GM10266 (cell line): ENCODE results near the gene TBPL1.

ENCODE experiments used
- DNase-seq: peaks from one replicate; pipeline ENCODE4 v3.0.0; 2012; ENCODE audit errors: extremely low spot score
- TF ChIP-seq, protein P1 (sequence below): IDR thresholded peaks from 2 replicates; pipeline ENCODE4 v1.5.1; 2012; ENCODE audit warnings: mild to moderate bottlenecking, low read depth; ENCODE audit not compliant: control insufficient read depth, insufficient read depth; ENCODE audit errors: missing control alignments

Gene TBPL1

DNA sequence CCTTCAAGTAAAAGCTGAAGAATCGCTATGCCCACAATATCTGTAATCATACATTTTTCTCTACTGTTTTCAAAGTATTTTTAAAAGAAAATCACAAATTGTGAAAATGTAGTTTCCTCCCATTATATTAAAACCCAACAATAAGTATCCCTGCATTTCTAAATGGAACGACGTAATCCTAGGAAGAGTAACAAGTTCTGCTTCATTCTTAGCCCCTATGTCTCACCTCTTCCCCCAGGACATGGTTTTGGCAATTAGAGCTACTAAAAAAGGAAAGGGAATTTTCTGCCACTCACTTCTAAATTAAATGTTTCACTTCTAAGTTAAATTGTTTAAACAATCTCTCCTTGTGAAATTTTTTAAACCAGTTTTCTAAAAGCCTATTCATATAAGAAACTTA lies 47.4 kb downstream of the TBPL1 start:
- DNase-seq = no peak
- TF ChIP-seq, protein P1, sequence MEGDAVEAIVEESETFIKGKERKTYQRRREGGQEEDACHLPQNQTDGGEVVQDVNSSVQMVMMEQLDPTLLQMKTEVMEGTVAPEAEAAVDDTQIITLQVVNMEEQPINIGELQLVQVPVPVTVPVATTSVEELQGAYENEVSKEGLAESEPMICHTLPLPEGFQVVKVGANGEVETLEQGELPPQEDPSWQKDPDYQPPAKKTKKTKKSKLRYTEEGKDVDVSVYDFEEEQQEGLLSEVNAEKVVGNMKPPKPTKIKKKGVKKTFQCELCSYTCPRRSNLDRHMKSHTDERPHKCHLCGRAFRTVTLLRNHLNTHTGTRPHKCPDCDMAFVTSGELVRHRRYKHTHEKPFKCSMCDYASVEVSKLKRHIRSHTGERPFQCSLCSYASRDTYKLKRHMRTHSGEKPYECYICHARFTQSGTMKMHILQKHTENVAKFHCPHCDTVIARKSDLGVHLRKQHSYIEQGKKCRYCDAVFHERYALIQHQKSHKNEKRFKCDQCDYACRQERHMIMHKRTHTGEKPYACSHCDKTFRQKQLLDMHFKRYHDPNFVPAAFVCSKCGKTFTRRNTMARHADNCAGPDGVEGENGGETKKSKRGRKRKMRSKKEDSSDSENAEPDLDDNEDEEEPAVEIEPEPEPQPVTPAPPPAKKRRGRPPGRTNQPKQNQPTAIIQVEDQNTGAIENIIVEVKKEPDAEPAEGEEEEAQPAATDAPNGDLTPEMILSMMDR = no peak

DNA sequence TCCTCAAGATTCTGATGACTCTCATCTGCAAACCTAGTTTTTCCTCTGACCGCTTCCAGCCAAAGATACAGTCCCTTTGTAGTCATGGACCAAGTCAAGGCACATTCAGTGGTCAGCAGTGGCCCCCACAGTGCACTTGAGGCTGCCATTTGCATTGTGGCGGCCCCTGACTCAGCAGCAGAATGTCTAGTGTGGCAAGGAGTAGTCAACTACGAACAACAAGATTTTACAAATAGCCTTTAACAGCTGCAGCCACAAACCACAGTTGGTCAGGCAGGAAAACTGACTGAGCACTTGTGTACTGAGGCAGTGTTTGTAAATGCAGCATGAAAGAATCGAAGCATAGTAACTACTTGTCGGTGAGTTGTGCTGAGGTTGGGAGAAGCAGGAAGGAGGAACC lies 49.8 kb downstream of the TBPL1 start:
- DNase-seq = no peak
- TF ChIP-seq, protein P1 = no peak

DNA sequence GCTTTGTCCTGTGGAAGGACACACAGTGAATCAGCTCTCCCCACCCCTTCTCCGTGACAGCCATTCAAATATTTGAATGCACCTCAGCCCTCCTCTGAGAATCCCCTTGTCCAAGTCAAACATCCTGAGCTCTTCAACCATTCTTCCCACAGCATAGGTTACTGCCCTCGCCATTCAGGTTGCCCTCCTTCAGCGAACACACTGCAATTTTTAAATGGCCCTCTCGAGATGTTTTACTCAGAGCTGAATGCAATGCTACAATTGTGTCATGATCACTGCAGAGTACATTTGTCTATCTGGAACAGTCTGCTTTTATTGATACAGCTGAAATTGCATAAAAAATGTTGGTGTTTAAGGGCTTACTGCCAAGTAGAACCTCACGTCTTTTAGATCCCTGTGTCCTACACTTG lies 50.5 kb downstream of the TBPL1 start:
- TF ChIP-seq, protein P1 = no peak
- no peak for DNase-seq

DNA sequence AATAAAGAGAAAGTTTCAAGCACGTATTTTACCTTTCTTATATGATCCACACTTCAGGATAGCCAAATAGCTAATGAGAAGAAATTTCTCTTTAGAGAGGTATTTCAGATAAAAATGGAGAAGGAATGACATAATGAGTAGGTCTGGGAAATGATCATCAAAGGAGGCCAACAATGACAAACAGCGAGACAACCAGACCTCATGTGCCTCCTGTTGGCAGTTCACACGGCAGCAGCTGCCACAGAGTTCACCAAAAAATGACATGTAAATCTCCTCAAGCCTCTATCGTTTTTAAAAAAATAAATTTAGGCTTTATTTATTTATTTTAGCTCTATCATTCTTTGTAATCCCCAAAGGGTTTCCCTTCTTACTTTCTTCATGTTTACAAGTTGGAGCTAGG lies 51.7 kb downstream of the TBPL1 start:
- TF ChIP-seq, protein P1 = no peak
- no peak for DNase-seq

DNA sequence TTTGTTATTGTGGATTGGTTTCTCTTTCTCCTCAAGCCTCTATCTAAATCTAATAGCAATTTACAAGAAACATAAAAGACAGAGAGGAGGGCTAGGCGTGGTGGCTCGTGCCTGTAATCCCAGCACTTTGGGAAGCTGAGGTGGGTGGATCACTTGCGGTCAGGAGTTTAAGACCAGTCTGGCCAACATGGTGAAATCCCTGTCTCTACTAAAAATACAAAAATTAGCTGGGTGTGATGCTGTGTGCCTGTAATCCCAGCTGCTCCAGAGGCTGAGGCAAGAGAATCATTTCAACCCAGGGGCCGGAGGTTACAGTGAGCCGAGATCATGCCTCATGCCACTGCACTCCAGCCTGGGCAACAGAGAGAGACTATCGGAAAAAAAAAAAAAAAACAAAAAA lies 52.8 kb downstream of the TBPL1 start:
- DNase-seq = no peak
- TF ChIP-seq, protein P1 = no peak

DNA sequence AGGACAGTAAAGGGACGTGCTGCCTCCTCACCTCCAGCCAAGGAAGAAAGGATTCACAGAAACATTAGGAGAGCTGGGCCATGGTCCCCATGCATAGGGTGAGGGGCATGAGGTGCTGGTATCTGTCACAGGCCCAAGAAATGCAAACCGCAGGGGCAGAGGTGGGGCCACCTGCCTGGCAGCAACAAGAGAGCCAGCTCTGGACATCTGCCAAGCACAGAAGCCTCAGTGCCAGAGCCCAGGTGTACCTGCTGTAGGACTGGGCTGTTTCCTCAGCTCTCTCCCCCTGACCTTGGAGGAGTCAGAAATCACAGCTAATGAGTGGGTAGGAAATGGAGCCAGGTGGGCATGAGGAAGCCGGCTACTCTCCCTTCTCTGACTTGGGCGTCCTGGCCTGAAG lies 54.1 kb downstream of the TBPL1 start:
- no peak for DNase-seq
- TF ChIP-seq, protein P1 = no peak

DNA sequence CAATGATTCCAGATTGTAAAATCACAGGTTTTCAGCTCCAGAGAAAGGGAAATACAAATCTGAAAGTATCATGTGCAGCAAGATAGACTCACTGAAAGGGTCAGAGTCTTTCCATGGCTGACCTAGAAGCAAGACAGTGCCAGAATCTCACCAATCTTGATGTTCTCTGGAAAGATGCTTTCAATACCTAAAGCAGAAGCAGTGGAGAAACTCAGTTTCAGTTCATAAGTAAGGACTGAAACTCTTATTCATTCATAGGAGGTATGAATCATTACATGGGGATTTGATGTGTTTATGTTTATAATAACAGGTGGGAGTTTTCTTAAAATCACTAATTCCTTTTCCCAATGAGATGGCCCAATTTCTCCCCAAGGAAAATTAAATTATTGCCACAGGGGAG lies 56.9 kb downstream of the TBPL1 start:
- DNase-seq = no peak
- TF ChIP-seq, protein P1 = no peak
